Subcutaneous abdominal adipose tissue (tissue), 5 donors: ENCODE results near the gene NCCRP1.

Experiments
- H3K27ac ChIP-seq: one replicate; pipeline ENCODE4 v1.7.0; 2013; ENCODE audit warnings: low read depth, mild to moderate bottlenecking, inconsistent platforms, low read length, moderate library complexity
- H3K27me3 ChIP-seq, 5 donors: one replicate each; pipeline ENCODE4 v1.7.0; 2013; ENCODE audit warnings: low read length in 5 of 5, inconsistent platforms in 1 of 5; ENCODE audit not compliant: control insufficient read depth in 5 of 5, insufficient read depth in 4 of 5
- H3K36me3 ChIP-seq, 5 donors: one replicate each; pipeline ENCODE4 v1.7.0; 2013; ENCODE audit warnings: low read length in 5 of 5; ENCODE audit not compliant: control insufficient read depth in 5 of 5, insufficient read depth in 5 of 5
- H3K4me1 ChIP-seq, 5 donors: one replicate each; pipeline ENCODE4 v1.7.0; 2013; ENCODE audit warnings: low read length in 5 of 5, mild to moderate bottlenecking in 3 of 5, moderate library complexity in 1 of 5; ENCODE audit not compliant: control insufficient read depth in 5 of 5, insufficient read depth in 5 of 5
- H3K4me3 ChIP-seq, 5 donors: one replicate each; pipeline ENCODE4 v1.7.0; 2013; ENCODE audit warnings: low read length in 5 of 5, low read depth in 1 of 5
- H3K9ac ChIP-seq, 5 donors: one replicate each; pipeline ENCODE4 v1.7.0; 2013; ENCODE audit warnings: low read length in 5 of 5, mild to moderate bottlenecking in 4 of 5, moderate library complexity in 3 of 5
- H3K9me3 ChIP-seq, 5 donors: one replicate each; pipeline ENCODE4 v1.7.0; 2013; ENCODE audit warnings: low read length in 5 of 5; ENCODE audit not compliant: control insufficient read depth in 5 of 5
- donor health status: healthy.
- donor health status: healthy.
- donor health status: healthy.
- donor health status: healthy.
- donor health status: healthy.

NCCRP1 gene

GRCh38 chr19:39180749-39181148 is 16.0 kb upstream of the NCCRP1 start:
- H3K4me3 ChIP-seq, result no peak overlapping the region
- H3K27ac ChIP-seq, result no peak overlapping the region

GRCh38 chr19:39181500-39182173 is 15.1 kb upstream of the NCCRP1 start:
- no peaks in the 10 kb centered on the region for H3K4me1 ChIP-seq
- no peak overlapping the region for H3K9ac ChIP-seq
- peaks cover 0 to 3% (median 3%) of the 10 kb centered on the region in 5 donors for H3K27me3 ChIP-seq
- H3K9me3 ChIP-seq, result no peaks in the 10 kb centered on the region
- H3K27ac ChIP-seq, result no peak overlapping the region
- H3K36me3 ChIP-seq, result peaks cover 0 to 29% (median 21%) of the 10 kb centered on the region in 5 donors
- no peak overlapping the region for H3K4me3 ChIP-seq

More at GRCh38 chr19:39180749-39181148, 16.0 kb upstream of the NCCRP1 start:
- H3K4me1 ChIP-seq, result no peaks in the 10 kb centered on the region
- no peak overlapping the region for H3K9ac ChIP-seq
- no peaks in the 10 kb centered on the region for H3K9me3 ChIP-seq
- H3K36me3 ChIP-seq, result peaks cover 0 to 37% (median 25%) of the 10 kb centered on the region in 5 donors
- peaks cover 0 to 3% (median 3%) of the 10 kb centered on the region in 5 donors for H3K27me3 ChIP-seq

GRCh38 chr19:39182174-39182505 is 14.6 kb upstream of the NCCRP1 start:
- Histone ChIP-seq H3K27me3 (peaks cover 0 to 3% (median 3%) of the 10 kb centered on the region in 5 donors), H3K36me3 (peaks cover 0 to 26% (median 19%) of the 10 kb centered on the region in 5 donors), H3K4me3 (no peak overlapping the region)

GRCh38 chr19:39183104-39183503 is 13.7 kb upstream of the NCCRP1 start:
- H3K27ac ChIP-seq, result no peak overlapping the region
- H3K9me3 ChIP-seq, result no peaks in the 10 kb centered on the region
- H3K4me1 ChIP-seq, result no peaks in the 10 kb centered on the region
- H3K9ac ChIP-seq, result no peak overlapping the region
- H3K36me3 ChIP-seq, result peaks cover 0 to 16% (median 11%) of the 10 kb centered on the region in 5 donors
- H3K27me3 ChIP-seq, result peaks cover 0 to 9% (median 5%) of the 10 kb centered on the region in 5 donors
- H3K4me3 ChIP-seq, result no peak overlapping the region

More at GRCh38 chr19:39182174-39182505, 14.6 kb upstream of the NCCRP1 start:
- Histone ChIP-seq H3K4me1 (no peaks in the 10 kb centered on the region), H3K27ac (no peak overlapping the region), H3K9ac (no peak overlapping the region), H3K9me3 (no peaks in the 10 kb centered on the region)

- no peak overlapping the region for H3K9ac ChIP-seq
- H3K36me3 ChIP-seq, result no peaks in the 10 kb centered on the region
- no peaks in the 10 kb centered on the region for H3K9me3 ChIP-seq
- peaks cover 4 to 13% (median 12%) of the 10 kb centered on the region in 5 donors for H3K27me3 ChIP-seq
- H3K27ac ChIP-seq, result no peak overlapping the region
- no peaks in the 10 kb centered on the region for H3K4me1 ChIP-seq
- H3K4me3 ChIP-seq, result no peak overlapping the region
Observed at GRCh38 chr19:39186391-39186790, 10.4 kb upstream of the NCCRP1 start.

GRCh38 chr19:39187552-39187943 is 9.2 kb upstream of the NCCRP1 start:
- Histone ChIP-seq H3K36me3 (no peaks in the 10 kb centered on the region), H3K27ac (no peak overlapping the region), H3K27me3 (peaks cover 4 to 12% (median 9%) of the 10 kb centered on the region in 5 donors), H3K4me1 (no peaks in the 10 kb centered on the region), H3K9me3 (no peaks in the 10 kb centered on the region), H3K9ac (no peak overlapping the region), H3K4me3 (no peak overlapping the region)

- Histone ChIP-seq H3K36me3 (no peaks in the 10 kb centered on the region), H3K4me1 (no peaks in the 10 kb centered on the region), H3K27ac (no peak overlapping the region), H3K9ac (no peak overlapping the region), H3K27me3 (peaks cover 5 to 12% (median 11%) of the 10 kb centered on the region in 5 donors), H3K4me3 (no peak overlapping the region), H3K9me3 (no peaks in the 10 kb centered on the region)
Observed at GRCh38 chr19:39188960-39189359, 7.8 kb upstream of the NCCRP1 start.

GRCh38 chr19:39190768-39191167 is 6.0 kb upstream of the NCCRP1 start:
- no peaks in the 10 kb centered on the region for H3K9me3 ChIP-seq
- no peak overlapping the region for H3K4me3 ChIP-seq
- no peak overlapping the region for H3K9ac ChIP-seq
- H3K27me3 ChIP-seq, result peaks cover 12 to 20% (median 18%) of the 10 kb centered on the region in 5 donors
- H3K36me3 ChIP-seq, result no peaks in the 10 kb centered on the region
- no peaks in the 10 kb centered on the region for H3K4me1 ChIP-seq
- no peak overlapping the region for H3K27ac ChIP-seq

GRCh38 chr19:39192846-39193245 is 3.9 kb upstream of the NCCRP1 start:
- Histone ChIP-seq H3K36me3 (no peaks in the 10 kb centered on the region), H3K4me1 (peaks cover 0 to 11% (median 3%) of the 10 kb centered on the region in 5 donors), H3K9me3 (no peaks in the 10 kb centered on the region), H3K9ac (no peak overlapping the region), H3K4me3 (no peak overlapping the region), H3K27me3 (peaks cover 25 to 36% (median 35%) of the 10 kb centered on the region in 5 donors), H3K27ac (no peak overlapping the region)

GRCh38 chr19:39193803-39194202 is 3.0 kb upstream of the NCCRP1 start:
- Histone ChIP-seq H3K9me3 (no peaks in the 10 kb centered on the region), H3K4me1 (peaks cover 0 to 11% (median 3%) of the 10 kb centered on the region in 5 donors), H3K27ac (no peak overlapping the region), H3K36me3 (no peaks in the 10 kb centered on the region), H3K27me3 (peaks cover 23 to 41% (median 40%) of the 10 kb centered on the region in 5 donors), H3K9ac (peak overlapping the region in 1 of 5 donors; percentile 14), H3K4me3 (no peak overlapping the region)
